ENCODE data around the gene FADS1.
A peak's percentile ranks its signal among the peaks of the same experiment; 100 is the strongest.

Gene FADS1

DNA sequence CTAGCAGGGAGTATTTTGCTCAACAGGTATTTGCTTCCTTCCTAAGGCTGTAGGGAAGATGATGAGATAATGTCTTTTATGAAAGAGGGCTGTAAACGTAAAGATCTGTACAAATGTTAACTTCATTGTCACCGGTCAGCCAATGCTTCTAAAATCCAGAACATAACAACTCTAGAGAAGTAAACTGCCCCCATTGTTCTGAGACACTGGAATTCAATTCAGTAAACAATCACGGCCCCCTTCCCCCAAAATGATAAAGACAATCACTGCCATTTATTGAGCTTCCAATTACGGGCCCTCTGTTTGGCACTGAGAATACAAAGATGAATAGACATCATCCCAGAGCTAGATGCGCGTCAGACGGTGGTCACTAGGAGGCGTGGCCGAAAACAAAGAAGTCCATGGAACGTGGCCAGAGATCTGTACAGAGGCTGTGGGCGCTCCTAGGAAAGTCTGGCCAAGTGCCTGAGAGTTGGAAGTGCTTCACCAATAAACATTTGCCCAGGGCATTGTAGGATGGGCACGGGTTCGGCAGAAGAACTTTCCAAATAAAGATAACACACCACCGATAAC lies 25.0 kb downstream of the FADS1 start:
- peak; percentile 83 to 85 for DNase-seq
- TF ChIP-seq POLR2A (IDR thresholded peaks at IDR 0.05; ENCODE audit: low read length) (no peak), GATA1 (IDR thresholded peaks at IDR 0.05; ENCODE audit: low read depth, low read length) (no peak)

DNA sequence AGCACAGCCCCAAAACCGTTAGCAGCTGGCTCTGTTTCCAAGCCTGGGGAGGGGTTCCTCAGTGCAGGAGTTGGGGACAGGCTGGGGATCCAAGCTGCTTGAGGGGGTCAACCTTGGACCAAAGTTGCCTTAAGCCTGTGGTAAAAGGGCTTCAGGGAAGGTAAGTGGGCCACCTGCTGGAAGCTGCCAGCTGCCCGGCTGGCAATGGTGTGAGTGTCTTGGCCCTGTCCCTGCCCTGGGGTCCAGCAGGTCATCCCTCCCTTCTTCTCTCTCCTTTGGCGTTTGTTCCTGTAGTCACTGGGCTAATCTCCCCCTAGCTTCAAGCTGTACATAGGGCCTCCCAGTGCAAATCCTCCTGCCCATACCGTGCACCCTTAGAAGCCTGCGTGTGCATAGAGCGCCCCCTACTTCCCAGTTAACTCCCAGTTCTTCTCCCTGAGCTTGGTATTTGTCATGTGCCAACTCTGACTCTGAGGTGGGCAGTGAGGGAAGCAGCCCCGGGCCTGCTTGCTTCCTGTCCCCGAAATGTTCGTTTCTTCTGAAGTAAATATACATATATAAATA lies 28.8 kb downstream of the FADS1 start:
- TF ChIP-seq GATA1 (IDR thresholded peaks at IDR 0.05; ENCODE audit: low read depth, low read length) = no peak
- no peak for TF ChIP-seq POLR2A (IDR thresholded peaks at IDR 0.05; ENCODE audit: low read length)
- DNase-seq = peak; percentile 73 to 76

DNA sequence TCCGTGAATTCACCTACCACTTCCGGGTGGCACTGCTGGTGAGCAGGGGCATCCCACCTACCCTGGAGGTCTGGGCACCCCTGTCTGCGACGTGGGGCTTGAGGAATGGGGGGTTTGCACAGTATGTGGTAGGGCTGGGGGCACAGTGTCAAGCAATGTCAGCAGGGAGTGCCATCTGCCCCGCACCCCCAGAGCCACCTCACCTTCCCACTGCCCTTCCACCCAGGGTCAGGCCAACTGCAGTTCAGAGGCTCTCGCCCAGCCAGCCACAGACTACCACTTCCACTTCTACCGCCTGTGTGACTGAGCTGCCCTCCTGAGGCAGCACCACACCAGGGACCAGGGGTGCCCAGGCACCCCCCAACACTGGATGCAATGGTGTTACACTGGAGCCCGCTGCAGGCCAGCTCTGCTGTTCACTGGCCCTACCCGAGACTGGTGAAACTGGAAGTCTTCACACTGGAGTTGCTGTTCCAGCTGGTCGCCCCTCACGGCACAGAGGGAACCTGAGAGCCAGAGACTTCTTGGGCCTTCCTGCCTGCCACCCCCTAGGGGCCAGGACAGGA lies 30.9 kb downstream of the FADS1 start:
- no peak for DNase-seq
- no peak for TF ChIP-seq GATA1 (IDR thresholded peaks at IDR 0.05; ENCODE audit: low read depth, low read length)
- no peak for TF ChIP-seq POLR2A (IDR thresholded peaks at IDR 0.05; ENCODE audit: low read length)

DNA sequence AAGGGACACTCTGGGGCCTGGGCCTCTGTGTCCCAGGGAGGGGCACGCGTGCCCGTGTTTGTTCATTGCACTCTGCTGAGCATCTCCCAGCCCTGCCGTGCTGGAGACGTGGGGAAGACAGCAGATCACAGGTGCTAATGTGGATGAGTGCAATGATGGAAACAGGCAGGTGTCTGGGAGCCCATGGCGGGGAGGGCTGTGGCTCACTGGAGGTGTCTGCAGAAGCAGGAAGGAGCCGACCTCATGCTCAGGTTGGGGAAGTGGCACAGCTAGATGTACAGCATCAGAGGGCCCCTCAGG lies 32.3 kb downstream of the FADS1 start:
- no peak for TF ChIP-seq GATA1 (IDR thresholded peaks at IDR 0.05; ENCODE audit: low read depth, low read length)
- TF ChIP-seq POLR2A (IDR thresholded peaks at IDR 0.05; ENCODE audit: low read length) = no peak

DNA sequence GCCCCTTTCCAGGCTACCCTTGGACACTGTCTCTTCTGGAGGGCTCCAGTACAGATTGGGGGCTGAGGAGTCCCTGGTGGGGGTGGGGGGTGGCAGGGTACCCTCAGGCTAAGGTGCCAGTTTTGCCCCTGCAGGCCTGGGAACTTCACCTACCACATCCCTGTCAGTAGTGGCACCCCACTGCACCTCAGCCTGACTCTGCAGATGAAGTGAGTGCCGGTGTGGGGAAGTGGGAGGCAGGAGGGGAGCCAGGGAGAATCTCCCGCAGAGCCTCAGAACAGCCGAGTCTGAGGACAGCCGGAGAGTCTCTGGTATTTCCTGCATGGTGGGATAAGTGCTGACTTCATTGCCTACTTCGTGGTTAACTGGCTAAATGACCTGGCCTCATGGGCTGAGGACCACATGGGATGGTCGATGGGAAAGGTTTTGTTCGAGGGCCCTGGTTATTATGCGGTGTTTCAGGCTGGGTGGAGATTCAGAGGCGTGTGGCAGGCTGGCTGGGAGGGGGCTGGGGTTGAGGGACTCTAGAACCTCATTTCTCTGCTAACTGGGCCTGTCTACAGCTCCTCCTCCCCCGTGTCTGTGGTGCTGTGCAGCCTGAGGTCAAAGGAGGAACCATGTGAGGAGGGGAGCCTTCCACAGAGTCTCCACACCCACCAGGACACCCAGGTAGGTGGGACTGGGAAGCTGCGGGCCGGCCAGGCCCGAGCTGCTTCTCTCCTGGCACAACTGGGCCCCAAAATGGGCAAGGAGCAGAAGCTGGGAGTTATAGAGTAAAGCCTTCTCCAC lies 32.9 kb downstream of the FADS1 start:
- DNase-seq = no peak
- TF ChIP-seq GATA1 (IDR thresholded peaks at IDR 0.05; ENCODE audit: low read depth, low read length) (no peak), POLR2A (IDR thresholded peaks at IDR 0.05; ENCODE audit: low read length) (no peak)

More for the DNA sequence above, 32.3 kb downstream of the FADS1 start:
- no peak for DNase-seq

DNA sequence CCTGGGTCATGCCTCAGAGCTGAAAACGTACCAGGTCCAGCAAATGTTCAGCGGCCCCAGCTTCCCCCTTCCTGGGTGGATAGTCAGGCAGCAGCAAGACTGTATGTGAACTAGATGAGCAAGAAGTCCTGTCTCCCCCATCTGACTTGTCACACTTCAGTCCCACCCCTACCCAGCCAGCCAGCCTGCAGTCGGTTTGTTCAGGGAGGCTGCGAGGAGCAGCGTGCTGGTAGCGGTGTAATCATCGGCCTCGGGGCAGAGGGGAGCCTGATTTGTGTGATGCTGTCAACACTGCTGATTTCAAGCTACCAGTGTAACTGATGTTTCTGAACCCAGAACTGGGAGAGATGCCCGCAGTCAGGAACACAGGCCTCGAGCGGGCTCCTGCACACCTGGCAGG lies 34.0 kb downstream of the FADS1 start:
- TF ChIP-seq GATA1 (IDR thresholded peaks at IDR 0.05; ENCODE audit: low read depth, low read length) (no peak), POLR2A (IDR thresholded peaks at IDR 0.05; ENCODE audit: low read length) (no peak)
- DNase-seq = no peak

DNA sequence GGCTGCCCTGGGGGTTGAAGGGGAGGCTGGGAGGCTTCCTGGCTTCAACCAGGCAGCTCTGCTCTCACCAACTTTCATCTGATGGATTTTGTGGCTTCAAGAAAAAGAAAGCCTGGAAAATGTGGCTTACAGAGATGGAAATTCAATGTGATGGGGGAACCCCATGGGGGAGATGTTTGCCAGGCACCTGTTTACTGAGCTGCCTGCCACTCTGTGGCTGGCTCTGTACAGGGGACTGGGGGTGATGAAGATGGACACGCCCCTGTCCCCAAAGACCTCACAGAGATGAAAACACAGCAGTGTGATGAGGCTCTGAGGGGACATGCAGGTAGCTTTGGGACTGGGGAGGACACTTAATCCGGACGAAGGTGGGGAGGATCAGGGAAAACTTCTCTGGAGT lies 34.5 kb downstream of the FADS1 start:
- no peak for DNase-seq
- no peak for TF ChIP-seq POLR2A (IDR thresholded peaks at IDR 0.05; ENCODE audit: low read length)
- no peak for TF ChIP-seq GATA1 (IDR thresholded peaks at IDR 0.05; ENCODE audit: low read depth, low read length)

DNA sequence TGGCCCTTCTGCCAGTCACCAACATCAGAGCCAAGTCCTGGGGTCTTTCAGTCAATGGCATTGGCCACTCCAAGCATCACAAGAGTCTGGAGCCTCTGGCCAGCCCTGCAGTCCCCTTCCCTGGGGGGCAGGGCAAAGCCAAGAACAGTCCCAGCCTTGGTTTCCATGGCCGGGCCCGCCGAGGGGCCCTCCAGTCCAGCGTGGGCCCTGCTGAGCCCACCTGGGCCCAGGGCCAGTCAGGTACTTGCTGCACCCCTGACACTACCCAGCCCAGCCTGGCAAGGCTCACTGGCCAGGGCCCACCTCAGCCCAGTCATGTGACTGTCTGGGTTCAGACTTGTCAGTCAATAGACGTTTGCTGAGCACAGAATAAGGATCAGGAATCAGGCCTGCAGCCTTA lies 35.2 kb downstream of the FADS1 start:
- no peak for DNase-seq
- TF ChIP-seq POLR2A (IDR thresholded peaks at IDR 0.05; ENCODE audit: low read length) = no peak
- TF ChIP-seq GATA1 (IDR thresholded peaks at IDR 0.05; ENCODE audit: low read depth, low read length) = no peak

DNA sequence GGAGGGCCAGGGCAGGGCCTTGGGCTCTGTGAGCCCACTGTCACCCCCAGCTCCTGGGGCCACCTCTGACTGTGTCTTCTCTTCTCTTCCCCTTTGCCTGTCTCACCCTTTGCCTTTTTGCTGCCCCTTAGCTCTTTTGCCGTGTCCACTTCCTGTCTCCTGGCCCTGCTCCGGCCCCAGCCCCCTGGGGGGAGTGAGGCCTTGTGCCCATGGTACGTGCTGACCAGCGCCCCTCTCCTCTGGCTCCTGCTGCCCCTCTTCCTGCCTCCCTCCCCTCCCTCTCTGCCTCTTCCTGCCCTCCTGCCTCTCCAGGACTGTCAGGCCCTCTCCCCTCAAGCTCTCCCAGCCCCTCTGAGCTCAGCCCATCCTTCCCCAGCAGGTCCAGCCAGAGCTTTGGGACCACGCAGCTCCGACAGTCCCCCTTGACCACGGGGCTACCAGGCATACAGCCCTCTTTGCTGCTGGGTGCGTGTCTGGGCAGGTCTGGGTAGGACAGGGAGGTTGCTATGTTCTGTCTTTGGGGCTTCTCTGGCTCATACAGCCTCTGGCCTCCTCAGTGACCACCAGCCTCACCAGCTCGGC lies 36.1 kb downstream of the FADS1 start:
- TF ChIP-seq POLR2A (IDR thresholded peaks at IDR 0.05; ENCODE audit: low read length) = no peak
- no peak for TF ChIP-seq GATA1 (IDR thresholded peaks at IDR 0.05; ENCODE audit: low read depth, low read length)
- no peak for DNase-seq

DNA sequence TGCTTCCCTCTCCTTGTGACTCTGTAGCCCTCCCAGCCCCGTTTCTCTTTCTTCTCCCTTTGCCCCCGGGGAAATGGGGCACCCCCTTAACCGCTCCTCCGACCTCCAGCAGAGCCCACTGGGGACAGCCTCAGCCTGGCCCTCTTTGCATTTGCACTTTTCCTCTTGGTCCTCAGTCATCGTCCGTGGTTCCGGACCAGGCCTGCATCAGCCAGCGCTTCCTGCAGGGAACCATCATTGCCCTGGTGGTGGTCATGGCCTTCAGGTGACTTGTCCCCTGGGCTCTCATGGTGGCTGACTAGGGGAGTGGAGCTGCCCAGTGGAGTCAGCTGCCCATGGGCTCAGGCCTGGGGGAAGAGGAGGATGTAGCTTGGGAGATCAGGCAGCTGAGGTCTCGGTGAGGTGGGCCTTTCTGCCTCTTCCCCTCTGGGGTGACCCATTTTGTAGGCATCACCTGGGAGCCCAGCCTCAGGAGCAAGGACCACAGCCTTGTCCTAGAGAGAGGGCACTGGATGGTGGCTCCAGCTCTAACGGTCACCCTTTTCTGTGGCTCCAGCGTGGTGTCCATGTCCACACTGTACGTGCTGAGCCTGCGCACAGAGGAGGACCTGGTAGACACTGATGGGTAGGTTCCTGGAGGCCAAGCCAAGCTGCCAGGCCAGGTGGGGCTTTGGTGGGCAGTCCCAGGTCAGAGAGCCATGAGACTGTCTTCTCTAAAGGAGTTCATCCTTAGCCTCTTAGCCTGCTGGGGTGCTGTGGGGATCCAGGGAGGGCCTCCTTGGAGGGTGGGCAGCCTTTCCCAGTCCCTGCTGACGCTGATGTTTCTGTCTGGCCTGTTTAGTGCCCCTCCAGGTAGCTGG lies 36.9 kb downstream of the FADS1 start:
- DNase-seq = no peak
- TF ChIP-seq POLR2A (IDR thresholded peaks at IDR 0.05; ENCODE audit: low read length) (no peak), GATA1 (IDR thresholded peaks at IDR 0.05; ENCODE audit: low read depth, low read length) (no peak)

DNA sequence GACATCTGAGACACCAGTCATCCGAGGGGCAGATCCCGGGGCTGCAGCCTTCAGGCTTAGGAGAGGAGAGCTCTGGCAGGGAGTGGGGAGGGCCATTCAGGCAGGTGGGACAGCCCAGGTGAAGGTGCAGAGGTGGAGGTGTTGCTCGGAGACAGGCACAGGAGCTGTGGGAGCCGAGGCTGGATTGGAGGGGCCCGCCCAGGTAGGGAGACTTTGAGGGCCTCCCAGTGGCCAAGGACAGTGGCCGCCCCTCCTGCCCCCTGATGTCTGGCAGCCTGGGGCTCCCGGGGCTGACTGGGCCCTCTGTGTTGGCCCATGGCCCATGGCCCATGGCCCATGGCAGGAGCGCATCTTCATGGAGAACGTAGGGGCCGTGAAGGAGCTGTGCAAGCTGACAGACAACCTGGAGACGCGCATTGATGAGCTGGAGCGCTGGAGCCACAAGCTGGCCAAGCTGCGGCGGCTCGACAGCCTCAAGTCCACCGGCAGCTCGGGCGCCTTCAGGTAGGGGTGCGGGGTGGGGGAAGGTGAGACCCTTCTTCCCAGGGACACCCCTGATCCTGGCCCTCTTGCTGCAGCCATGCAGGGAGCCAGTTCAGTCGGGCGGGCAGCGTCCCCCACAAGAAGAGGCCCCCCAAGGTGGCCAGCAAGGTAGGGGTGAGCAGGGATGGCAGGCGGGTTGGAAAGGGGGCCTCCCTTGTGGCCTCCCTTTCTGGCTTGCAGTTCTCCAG lies 37.7 kb downstream of the FADS1 start:
- no peak for DNase-seq
- TF ChIP-seq POLR2A (IDR thresholded peaks at IDR 0.05; ENCODE audit: low read length) (no peak), GATA1 (IDR thresholded peaks at IDR 0.05; ENCODE audit: low read depth, low read length) (no peak)

DNA sequence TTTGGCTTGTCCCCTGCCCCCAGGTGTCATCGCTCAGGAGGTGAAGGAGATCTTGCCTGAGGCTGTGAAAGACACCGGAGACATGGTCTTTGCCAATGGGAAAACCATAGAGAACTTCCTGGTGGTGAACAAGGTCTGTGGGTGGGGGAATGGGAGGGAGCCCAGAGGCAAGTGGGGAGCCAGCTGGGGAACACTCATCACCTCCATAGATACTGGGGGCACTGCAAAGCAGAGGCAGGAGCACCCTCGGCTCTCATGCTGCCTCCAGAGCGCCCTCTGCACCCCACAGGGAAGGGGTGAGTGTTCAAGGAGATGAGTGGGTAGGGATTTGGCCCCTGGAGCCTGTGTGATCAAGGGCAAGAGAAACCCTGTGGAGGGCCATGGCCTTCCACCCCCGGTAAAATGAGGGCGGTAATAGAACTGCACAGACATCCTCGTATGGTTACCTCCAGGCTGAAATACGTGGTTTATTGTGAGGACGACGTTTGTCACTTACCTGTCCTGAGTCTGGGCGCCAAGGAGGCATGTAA lies 38.4 kb downstream of the FADS1 start:
- DNase-seq = no peak
- TF ChIP-seq GATA1 (IDR thresholded peaks at IDR 0.05; ENCODE audit: low read depth, low read length) (no peak), POLR2A (IDR thresholded peaks at IDR 0.05; ENCODE audit: low read length) (no peak)

All from erythroblast (primary cell).